GM20000 (cell line): ENCODE measurements around the gene SPINT2.
A peak's percentile ranks its signal among the peaks of the same experiment; 100 is the strongest.
"Not testable (repeated sequence)": the region's sequence is repeated elsewhere in the genome, so short reads cannot be mapped to it uniquely, and the experiment has no call there.

Source experiments
- DNase-seq: peaks from one replicate; pipeline ENCODE4 v3.0.0; 2012; ENCODE audit warnings: low spot score
- CTCF ChIP-seq: IDR thresholded peaks from 2 replicates; pipeline ENCODE4 v1.5.1; 2012; ENCODE audit warnings: mild to moderate bottlenecking, control low read depth; ENCODE audit errors: extremely low read depth, missing control alignments

Gene SPINT2

GRCh38 chr19:38252385-38252784 lies 12.0 kb upstream of the SPINT2 start:
- no peak for DNase-seq
- no peak for TF ChIP-seq CTCF

GRCh38 chr19:38252941-38253691 lies 11.3 kb upstream of the SPINT2 start:
- TF ChIP-seq CTCF, result no peak
- no peak for DNase-seq

GRCh38 chr19:38253788-38254187 lies 10.6 kb upstream of the SPINT2 start:
- TF ChIP-seq CTCF, result no peak
- no peak for DNase-seq

GRCh38 chr19:38255383-38256014 lies 8.9 kb upstream of the SPINT2 start:
- DNase-seq, result no peak
- no peak for TF ChIP-seq CTCF

GRCh38 chr19:38261942-38262341 lies 2.4 kb upstream of the SPINT2 start:
- not testable (repeated sequence) for DNase-seq

GRCh38 chr19:38262585-38263268 lies 1.6 kb upstream of the SPINT2 start:
- no peak for TF ChIP-seq CTCF
- no peak for DNase-seq

GRCh38 chr19:38263689-38264485 lies 486 bp upstream of the SPINT2 start:
- no peak for TF ChIP-seq CTCF
- DNase-seq, result peak; percentile 85
